Liver (tissue), 10 donors: ENCODE data around the gene PAX7. TPM values are rescaled to one million over a fixed set of nuclear protein-coding genes. Genes with fewer than 3 reads are reported as not detected.

Source experiments
- DNase-seq: peaks from one replicate; pipeline ENCODE4 v3.0.0-alpha.2; 2017; ENCODE audit warnings: low spot score
- H3K27ac ChIP-seq, 2 donors: one replicate each; pipeline ENCODE4 v1.7.0; 2013; ENCODE audit warnings: inconsistent platforms in 2 of 2, low read length in 2 of 2, control low read depth in 1 of 2, low read depth in 1 of 2, mild to moderate bottlenecking in 1 of 2
- H3K27me3 ChIP-seq, 4 donors: one replicate each; pipeline versions ENCODE4 v1.6.1 to v1.7.0; 2013; ENCODE audit warnings: low read length in 3 of 4, inconsistent platforms in 1 of 4, mild to moderate bottlenecking in 1 of 4, moderate library complexity in 1 of 4; ENCODE audit not compliant: control insufficient read depth in 4 of 4, insufficient read depth in 4 of 4
- H3K36me3 ChIP-seq, 4 donors: one replicate each; pipeline versions ENCODE4 v1.6.1 to v1.7.0; 2013; ENCODE audit warnings: low read length in 3 of 4, mild to moderate bottlenecking in 3 of 4, low read depth in 1 of 4, moderate library complexity in 1 of 4; ENCODE audit not compliant: control insufficient read depth in 4 of 4, insufficient read depth in 3 of 4
- H3K4me1 ChIP-seq, 4 donors: one replicate each; pipeline versions ENCODE4 v1.6.1 to v1.7.0; 2013; ENCODE audit warnings: low read length in 3 of 4, mild to moderate bottlenecking in 3 of 4, moderate library complexity in 1 of 4; ENCODE audit not compliant: control insufficient read depth in 4 of 4, insufficient read depth in 4 of 4
- H3K4me3 ChIP-seq, 3 donors: one replicate each; pipeline versions ENCODE4 v1.6.1 to v1.7.0; 2013; ENCODE audit warnings: low read length in 3 of 3, control low read depth in 1 of 3, low read depth in 1 of 3, mild to moderate bottlenecking in 1 of 3
- H3K9ac ChIP-seq, 2 donors: one replicate each; pipeline ENCODE4 v1.7.0; 2013; ENCODE audit warnings: low read length in 2 of 2, mild to moderate bottlenecking in 2 of 2, moderate library complexity in 2 of 2, control low read depth in 1 of 2, low read depth in 1 of 2
- H3K9me3 ChIP-seq, 4 donors: one replicate each; pipeline versions ENCODE4 v1.6.1 to v1.7.0; 2013; ENCODE audit warnings: low read length in 3 of 4; ENCODE audit not compliant: control insufficient read depth in 4 of 4
- EGR1 ChIP-seq, 2 donors: IDR thresholded peaks; 2 replicates each; pipeline ENCODE4 v1.6.1; 2016 to 2018; ENCODE audit warnings: antibody characterized with exemption in 2 of 2, low read depth in 2 of 2
- GABPA ChIP-seq, 2 donors: IDR thresholded peaks in 1 of 2; conservative IDR thresholded peaks in 1 of 2; 2 replicates each; pipeline ENCODE4 v1.6.1; 2016; ENCODE audit warnings: antibody characterized with exemption in 2 of 2, mild to moderate bottlenecking in 1 of 2, moderate library complexity in 1 of 2
- HNF4G ChIP-seq: IDR thresholded peaks from 2 replicates; pipeline ENCODE4 v1.6.1; 2016; ENCODE audit warnings: antibody characterized with exemption
- JUND ChIP-seq, 2 donors: IDR thresholded peaks; 2 replicates each; pipeline ENCODE4 v1.6.1; 2016; ENCODE audit warnings: antibody characterized with exemption in 2 of 2
- MAX ChIP-seq: IDR thresholded peaks from 2 replicates; pipeline ENCODE4 v1.6.1; 2016; ENCODE audit warnings: antibody characterized with exemption
- NR2F2 ChIP-seq: IDR thresholded peaks from 2 replicates; pipeline ENCODE4 v1.6.1; 2016; ENCODE audit warnings: antibody characterized with exemption
- RAD21 ChIP-seq, 2 donors: IDR thresholded peaks; 2 replicates each; pipeline ENCODE4 v1.6.1; 2016; ENCODE audit warnings: antibody characterized with exemption in 2 of 2, mild to moderate bottlenecking in 2 of 2
- RXRA ChIP-seq, 2 donors: IDR thresholded peaks; 2 replicates each; pipeline ENCODE4 v1.6.1; 2017 to 2018; ENCODE audit warnings: antibody characterized with exemption in 2 of 2, mild to moderate bottlenecking in 1 of 2
- SP1 ChIP-seq: IDR thresholded peaks from 2 replicates; pipeline ENCODE4 v1.6.1; 2018; ENCODE audit warnings: antibody characterized with exemption, mild to moderate bottlenecking
- TAF1 ChIP-seq: conservative IDR thresholded peaks from 2 replicates; pipeline ENCODE4 v1.6.1; 2016; ENCODE audit warnings: antibody characterized with exemption, mild to moderate bottlenecking
- YY1 ChIP-seq: IDR thresholded peaks from 2 replicates; pipeline ENCODE4 v1.6.1; 2016; ENCODE audit warnings: antibody characterized with exemption, mild to moderate bottlenecking
- ZBTB33 ChIP-seq: IDR thresholded peaks from 2 replicates; pipeline ENCODE4 v1.6.1; 2016; ENCODE audit warnings: antibody characterized with exemption
- WGBS: extraction: QIAGEN DNeasy Blood & Tissue Kit; methylation state at CpG from one replicate; pipeline ENCODE4 v1.1.7; 2013; 5-methylcytosine and 5-hydroxymethylcytosine counted together
- polyA plus RNA-seq, 2 donors: library from polyadenylated mRNA; stranded (reverse) in 1 of 2; unstranded in 1 of 2; fragments of 200-250 nt in 1 of 2; fragments of >200 nt in 1 of 2; fragmentation: Nextera tagmentation in 1 of 2; extraction: Ambion mirVana in 1 of 2; gene quantifications; one replicate each; pipeline versions ENCODE4 v1.2.1 to v1.2.3, GENCODE V29; 2013 to 2015
- small RNA-seq: library from RNA; depleted of rRNA; stranded (forward); fragments of <200 nt; gene quantifications from one replicate; pipeline ENCODE3, GENCODE V24; 2014
- total RNA-seq, 2 donors: library from RNA; depleted of rRNA; stranded (reverse); fragments of >200 nt; gene quantifications; one replicate each; pipeline ENCODE4 v1.2.3, GENCODE V29; 2014
- donor health status: healthy.
- donor health status: healthy.
- donor health status: healthy.
- donor health status: healthy.
- donor health status: healthy.

The PAX7 gene
- total and polyA plus RNA-seq, 4 donors, result not detected

- H3K9me3 ChIP-seq, result peaks cover 0 to 6% (median 1%) of the 10 kb centered on the region in 4 donors
- H3K4me1 ChIP-seq, result no peaks in the 10 kb centered on the region
- H3K9ac ChIP-seq, result no peak overlapping the region
- no peaks in the 10 kb centered on the region for H3K36me3 ChIP-seq
- TF ChIP-seq YY1 (no peak), EGR1 (IDR thresholded peaks at IDR 0.05; ENCODE audit: low read depth in 2 of 2) (no peak), JUND (IDR thresholded peaks at IDR 0.05) (no peak), SP1 (no peak), HNF4G (no peak), TAF1 (no peak), ZBTB33 (no peak), RXRA (IDR thresholded peaks at IDR 0.05) (no peak), MAX (no peak), GABPA (IDR thresholded peaks at IDR 0.05 in 1 of 2, conservative IDR thresholded peaks at IDR 0.05 in 1 of 2) (no peak), NR2F2 (no peak), RAD21 (IDR thresholded peaks at IDR 0.05) (no peak)
- H3K27me3 ChIP-seq, result no peaks in the 10 kb centered on the region
- H3K4me3 ChIP-seq, result no peak overlapping the region
- no peak overlapping the region for H3K27ac ChIP-seq
- DNase-seq, result no peak
- 66% methylated on average over 3 of the region's 3 CpGs for WGBS
Observed at GRCh38 chr1:18796950-18797349, 166.3 kb downstream of the PAX7 start.

Small RNA genes within 50 kb of the gene (small RNA-seq; reads per million reads assigned to genes)
- not detected for gene AL031737.1

Other genes starting within 250 kb of the PAX7 start
- 1 to 10 TPM; 1.3 to 6.6 TPM for gene KLHDC7A, start 149.9 kb upstream of the PAX7 start, total RNA-seq
- gene KLHDC7A, start 149.9 kb upstream of the PAX7 start, polyA plus RNA-seq, result 1 to 10 TPM; 1.4 to 3.3 TPM
- gene TAS1R2, start 228.8 kb downstream of the PAX7 start, total RNA-seq, result not detected
- gene TAS1R2, start 228.8 kb downstream of the PAX7 start, polyA plus RNA-seq, result not detected